Breast epithelium (tissue), 3 donors: ENCODE results near the gene MEPCE.

Experiments
- CTCF ChIP-seq, 3 donors: fragments of 450-650 bp; IDR thresholded peaks; one replicate each; pipeline ENCODE4 v1.5.1; 2016 to 2017; ENCODE audit warnings: antibody characterized with exemption in 3 of 3, mild to moderate bottlenecking in 3 of 3, moderate library complexity in 3 of 3
- POLR2AphosphoS5 ChIP-seq, 3 donors: sonication (generic); formaldehyde crosslinking; IDR thresholded peaks; one replicate each; pipeline ENCODE4 v1.6.1; 2017; ENCODE audit warnings: antibody characterized with exemption in 3 of 3

- TF ChIP-seq CTCF (IDR thresholded peaks at IDR 0.05) (no peak), POLR2AphosphoS5 (IDR thresholded peaks at IDR 0.05) (no peak)
Measured at GRCh38 chr7:100402241-100402640, 27.4 kb upstream of the MEPCE start.
